ENCODE results near the gene SMARCC1.

DNA sequence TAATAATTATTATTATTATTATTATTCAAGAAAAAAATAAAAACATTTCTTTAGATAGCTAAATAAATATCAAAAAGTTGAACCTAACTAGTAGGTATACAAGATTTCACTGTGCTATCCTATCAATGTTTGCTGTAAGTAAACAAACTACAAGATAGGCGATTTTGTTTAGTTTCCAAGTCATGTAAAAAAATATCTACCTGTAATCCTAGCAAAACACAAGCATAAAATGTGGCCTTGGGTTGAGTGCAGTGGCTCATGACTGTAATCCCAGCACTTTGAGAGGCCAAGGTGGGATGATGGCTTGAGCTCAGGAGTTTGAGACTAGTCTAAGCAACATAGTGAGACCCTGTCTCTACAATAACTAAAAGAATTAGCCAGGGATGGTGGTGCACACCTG is 131.4 kb downstream of the SMARCC1 start:
- TF ChIP-seq POLR2A (IDR thresholded peaks at IDR 0.05) (no peak), POLR2AphosphoS5 (IDR thresholded peaks at IDR 0.05) (no peak)
- TF ChIP-seq, protein P1, sequence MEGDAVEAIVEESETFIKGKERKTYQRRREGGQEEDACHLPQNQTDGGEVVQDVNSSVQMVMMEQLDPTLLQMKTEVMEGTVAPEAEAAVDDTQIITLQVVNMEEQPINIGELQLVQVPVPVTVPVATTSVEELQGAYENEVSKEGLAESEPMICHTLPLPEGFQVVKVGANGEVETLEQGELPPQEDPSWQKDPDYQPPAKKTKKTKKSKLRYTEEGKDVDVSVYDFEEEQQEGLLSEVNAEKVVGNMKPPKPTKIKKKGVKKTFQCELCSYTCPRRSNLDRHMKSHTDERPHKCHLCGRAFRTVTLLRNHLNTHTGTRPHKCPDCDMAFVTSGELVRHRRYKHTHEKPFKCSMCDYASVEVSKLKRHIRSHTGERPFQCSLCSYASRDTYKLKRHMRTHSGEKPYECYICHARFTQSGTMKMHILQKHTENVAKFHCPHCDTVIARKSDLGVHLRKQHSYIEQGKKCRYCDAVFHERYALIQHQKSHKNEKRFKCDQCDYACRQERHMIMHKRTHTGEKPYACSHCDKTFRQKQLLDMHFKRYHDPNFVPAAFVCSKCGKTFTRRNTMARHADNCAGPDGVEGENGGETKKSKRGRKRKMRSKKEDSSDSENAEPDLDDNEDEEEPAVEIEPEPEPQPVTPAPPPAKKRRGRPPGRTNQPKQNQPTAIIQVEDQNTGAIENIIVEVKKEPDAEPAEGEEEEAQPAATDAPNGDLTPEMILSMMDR (IDR thresholded peaks at IDR 0.05) = no peak
